Measurements from ENCODE around the gene ZNF727. TPM values are rescaled to one million over a fixed set of nuclear protein-coding genes. Genes with fewer than 3 reads are reported as not detected.
"Not testable (repeated sequence)": the region's sequence is repeated elsewhere in the genome, so short reads cannot be mapped to it uniquely, and the experiment has no call there.

ZNF727 gene
- total RNA-seq (2014; rRNA removed; shearing (Covaris generic)) (not detected in 2 replicates), polyA plus RNA-seq (2016; fragmentation: Nextera tagmentation; extraction: Ambion mirVana) (not detected in 2 replicates)

- Histone ChIP-seq H3K27me3 (replicated peaks; ENCODE audit: insufficient read depth) (no peaks in the 10 kb centered on the region), H3K4me1 (ENCODE audit: insufficient read depth) (no peaks in the 10 kb centered on the region), H3K9me2 (ENCODE audit: insufficient read depth) (no peaks in the 10 kb centered on the region), H3K36me3 (ENCODE audit: low read depth) (no peaks in the 10 kb centered on the region), H3F3A (ENCODE audit: insufficient read depth) (no peaks in the 10 kb centered on the region), H3K9me3 (ENCODE audit: low read depth) (peaks cover 3% of the 10 kb centered on the region), H3K9ac (no peak within 1 kb of the TSS), H3K4me3 (no peak within 1 kb of the TSS), H4K20me1 (ENCODE audit: insufficient read depth) (no peaks in the 10 kb centered on the region), H2AFZ (no peak within 1 kb of the TSS), H3K79me2 (ENCODE audit: insufficient read depth) (no peaks in the 10 kb centered on the region), H3K4me2 (ENCODE audit: unreplicated experiment) (no peak within 1 kb of the TSS), H3K27ac (no peak within 1 kb of the TSS)
- no peak for DNase-seq
- 3 to 5% methylated on average over 33 of the region's 33 CpGs for WGBS, 2 experiments (ENCODE audit: low coverage in 1 of 2, low lambda C conversion rate in 2 of 2, missing lambda C conversion rate in 2 of 2)
- TF ChIP-seq EZH2 (IDR thresholded peaks at IDR 0.05; ENCODE audit: insufficient read depth, poor library complexity, severe bottlenecking): no peak
- in situ Hi-C loops (cut with MboI): no loop called here
Measured at GRCh38 chr7:64045301-64046040, at the start of gene ZNF727. Gene ZNF727 (plus strand): TSS chr7:64045434. CDS start chr7:64045622, 188 bp downstream.

DNA sequence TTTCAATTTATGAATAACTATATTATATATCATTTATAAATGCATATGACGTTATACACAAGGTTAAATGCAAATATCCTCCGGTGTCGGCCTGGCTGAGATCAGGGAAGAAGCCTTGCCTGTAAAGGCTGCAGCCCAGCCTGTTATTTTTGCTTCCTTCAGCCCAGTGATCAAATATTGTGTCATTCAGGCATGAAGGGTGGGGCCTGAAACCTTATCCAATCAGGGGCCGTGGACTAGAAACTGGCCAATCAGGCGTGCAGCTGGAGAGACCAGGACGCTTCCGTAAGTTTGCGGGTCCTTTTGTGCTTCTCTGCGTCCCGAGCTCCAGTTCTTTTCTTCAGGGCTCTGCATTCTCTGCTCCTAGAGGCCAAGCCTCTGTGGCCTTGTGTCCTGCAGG is 46.7 kb upstream of the ZNF727 start, which contains the start of gene ZNF722:
TSS of gene ZNF722 (plus strand) at position 301 of the 400 bp plus-strand sequence. CDS start 113 bp downstream, outside the sequence.
- no peaks in the 10 kb centered on the region for H4K20me1 ChIP-seq (ENCODE audit: insufficient read depth)
- no peak within 1 kb of the TSS for H2AFZ ChIP-seq
- H3K36me3 ChIP-seq (ENCODE audit: low read depth): no peaks in the 10 kb centered on the region
- no peaks in the 10 kb centered on the region for H3K9me3 ChIP-seq (ENCODE audit: low read depth)
- H3K79me2 ChIP-seq (ENCODE audit: insufficient read depth): no peaks in the 10 kb centered on the region
- no peaks in the 10 kb centered on the region for H3F3A ChIP-seq (ENCODE audit: insufficient read depth)
- H3K4me1 ChIP-seq (ENCODE audit: insufficient read depth): no peaks in the 10 kb centered on the region
- H3K4me3 ChIP-seq: no peak within 1 kb of the TSS
- H3K27ac ChIP-seq: no peak within 1 kb of the TSS
- H3K9me2 ChIP-seq (ENCODE audit: insufficient read depth): no peaks in the 10 kb centered on the region
- DNase-seq: no peak
- TF ChIP-seq EZH2phosphoT487 (IDR thresholded peaks at IDR 0.05; ENCODE audit: insufficient read depth, low read depth): no peak
- no peak for TF ChIP-seq EZH2 (IDR thresholded peaks at IDR 0.05; ENCODE audit: insufficient read depth, poor library complexity, severe bottlenecking)
- no peak within 1 kb of the TSS for H3K9ac ChIP-seq
- 44 to 48% methylated on average over 10 of the region's 10 CpGs for WGBS, 2 experiments (ENCODE audit: low coverage in 1 of 2, low lambda C conversion rate in 2 of 2, missing lambda C conversion rate in 2 of 2)
- H3K27me3 ChIP-seq (replicated peaks; ENCODE audit: insufficient read depth): no peaks in the 10 kb centered on the region
- H3K4me2 ChIP-seq (ENCODE audit: unreplicated experiment): no peak within 1 kb of the TSS
- in situ Hi-C loops (cut with MboI): no loop called here

- H3F3A ChIP-seq (ENCODE audit: insufficient read depth); H2AFZ ChIP-seq; H3K9me3 ChIP-seq (ENCODE audit: low read depth); H3K27ac ChIP-seq; H3K9me2 ChIP-seq (ENCODE audit: insufficient read depth); H3K36me3 ChIP-seq (ENCODE audit: low read depth); H4K20me1 ChIP-seq (ENCODE audit: insufficient read depth); H3K4me3 ChIP-seq; DNase-seq; in situ Hi-C loops (cut with MboI); H3K9ac ChIP-seq; H3K4me1 ChIP-seq (ENCODE audit: insufficient read depth); H3K4me2 ChIP-seq (ENCODE audit: unreplicated experiment); H3K79me2 ChIP-seq (ENCODE audit: insufficient read depth); H3K27me3 ChIP-seq (replicated peaks; ENCODE audit: insufficient read depth): not testable (repeated sequence)
- 26 to 30% methylated on average over 2 of the region's 2 CpGs for WGBS, 2 experiments (ENCODE audit: low coverage in 1 of 2, low lambda C conversion rate in 2 of 2, missing lambda C conversion rate in 2 of 2)
Measured at GRCh38 chr7:64015496-64015895, 29.7 kb upstream of the ZNF727 start.

GRCh38 chr7:64035388-64035787 is 9.8 kb upstream of the ZNF727 start:
- WGBS, 2 experiments (ENCODE audit: low coverage in 1 of 2, low lambda C conversion rate in 2 of 2, missing lambda C conversion rate in 2 of 2): 7 to 10% methylated on average over 3 of the region's 3 CpGs
- no peak overlapping the region for H2AFZ ChIP-seq
- no peak overlapping the region for H3K27ac ChIP-seq
- H3K36me3 ChIP-seq (ENCODE audit: low read depth): no peaks in the 10 kb centered on the region
- no peaks in the 10 kb centered on the region for H3K79me2 ChIP-seq (ENCODE audit: insufficient read depth)
- H3F3A ChIP-seq (ENCODE audit: insufficient read depth): no peaks in the 10 kb centered on the region
- in situ Hi-C loops (cut with MboI): no loop called here
- no peaks in the 10 kb centered on the region for H4K20me1 ChIP-seq (ENCODE audit: insufficient read depth)
- no peaks in the 10 kb centered on the region for H3K4me1 ChIP-seq (ENCODE audit: insufficient read depth)
- no peaks in the 10 kb centered on the region for H3K9me2 ChIP-seq (ENCODE audit: insufficient read depth)
- H3K27me3 ChIP-seq (replicated peaks; ENCODE audit: insufficient read depth): no peaks in the 10 kb centered on the region
- TF ChIP-seq EZH2phosphoT487 (IDR thresholded peaks at IDR 0.05; ENCODE audit: insufficient read depth, low read depth) (no peak), EZH2 (IDR thresholded peaks at IDR 0.05; ENCODE audit: insufficient read depth, poor library complexity, severe bottlenecking) (no peak)
- H3K4me2 ChIP-seq (ENCODE audit: unreplicated experiment): no peak overlapping the region
- H3K9ac ChIP-seq: no peak overlapping the region
- no peak overlapping the region for H3K4me3 ChIP-seq
- DNase-seq: no peak
- no peaks in the 10 kb centered on the region for H3K9me3 ChIP-seq (ENCODE audit: low read depth)

Data from GM23248 (cell line).